ENCODE data around the gene DSCAML1. TPM values are rescaled to one million over a fixed set of nuclear protein-coding genes. Genes with fewer than 3 reads are reported as not detected.

DSCAML1 gene
- total RNA-seq, 1 experiment from 2014 or later = not detected

- in situ Hi-C loops (cut with HindIII; ENCODE audit: low sequenced_read_pairs) = no loop called here
- no peak for DNase-seq (ENCODE audit: low spot score)
These were observed 375.5 kb downstream of the DSCAML1 start for GRCh38 chr11:117421476-117421875.

- in situ Hi-C loops (cut with HindIII; ENCODE audit: low sequenced_read_pairs) = no loop called here
- no peak for DNase-seq (ENCODE audit: low spot score)
These were observed 376.0 kb downstream of the DSCAML1 start for GRCh38 chr11:117421041-117421440.

- in situ Hi-C loops (cut with HindIII; ENCODE audit: low sequenced_read_pairs) = no loop called here
- DNase-seq (ENCODE audit: low spot score) = no peak
These were observed 376.4 kb downstream of the DSCAML1 start for GRCh38 chr11:117420598-117420997.

DNA sequence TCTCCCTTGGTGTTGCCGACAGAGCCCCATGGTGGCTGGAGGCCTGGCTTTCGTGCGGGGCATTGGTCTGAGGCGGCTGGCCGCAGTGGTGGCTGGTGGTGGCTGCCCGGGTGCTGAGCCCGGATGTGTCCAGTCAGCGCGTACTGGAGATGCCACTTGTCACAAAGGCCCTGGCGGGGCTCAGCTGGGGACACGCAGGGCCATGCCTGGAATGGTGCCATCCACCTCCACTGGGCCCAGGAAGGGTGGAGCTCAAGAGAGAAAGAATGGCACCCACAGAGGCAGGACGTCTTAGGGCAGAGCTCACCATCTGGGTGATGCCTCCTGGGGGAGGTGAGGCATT is 376.9 kb downstream of the DSCAML1 start:
- DNase-seq (ENCODE audit: low spot score) = no peak
- in situ Hi-C loops (cut with HindIII; ENCODE audit: low sequenced_read_pairs) = no loop called here

DNA sequence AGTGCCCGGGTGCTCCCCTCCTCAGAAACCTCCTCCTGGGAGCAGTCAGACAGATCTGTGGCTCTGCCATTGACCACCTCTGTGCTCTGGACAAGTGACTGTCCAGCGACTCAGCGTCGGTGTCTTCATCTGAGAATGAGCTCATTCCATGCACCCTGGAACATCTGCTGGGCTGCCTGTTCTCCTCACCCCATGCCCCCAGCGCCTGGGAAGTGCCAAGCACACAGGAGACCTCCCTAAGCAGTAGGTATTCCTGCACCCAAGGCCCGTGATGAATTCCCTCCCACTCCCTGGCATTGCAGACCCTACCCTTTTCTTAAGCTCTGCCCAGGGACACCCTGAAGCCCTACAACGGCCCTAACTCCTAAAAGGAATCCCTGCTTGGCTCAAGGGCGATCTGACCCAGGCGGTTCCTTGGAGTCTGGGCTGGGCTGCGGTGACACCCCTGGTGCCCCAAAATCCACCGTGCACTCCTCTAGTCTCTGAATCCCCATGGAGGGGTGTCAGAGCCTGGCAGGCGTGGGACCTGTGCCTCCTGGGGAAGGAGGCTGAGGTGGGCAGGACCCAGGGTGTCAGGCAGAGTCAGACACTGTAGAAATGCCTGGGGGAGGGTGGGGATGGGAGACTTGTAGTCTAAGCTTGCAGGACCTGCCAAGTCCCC is 377.4 kb downstream of the DSCAML1 start:
- in situ Hi-C loops (cut with HindIII; ENCODE audit: low sequenced_read_pairs) = no loop called here
- no peak for DNase-seq (ENCODE audit: low spot score)

DNA sequence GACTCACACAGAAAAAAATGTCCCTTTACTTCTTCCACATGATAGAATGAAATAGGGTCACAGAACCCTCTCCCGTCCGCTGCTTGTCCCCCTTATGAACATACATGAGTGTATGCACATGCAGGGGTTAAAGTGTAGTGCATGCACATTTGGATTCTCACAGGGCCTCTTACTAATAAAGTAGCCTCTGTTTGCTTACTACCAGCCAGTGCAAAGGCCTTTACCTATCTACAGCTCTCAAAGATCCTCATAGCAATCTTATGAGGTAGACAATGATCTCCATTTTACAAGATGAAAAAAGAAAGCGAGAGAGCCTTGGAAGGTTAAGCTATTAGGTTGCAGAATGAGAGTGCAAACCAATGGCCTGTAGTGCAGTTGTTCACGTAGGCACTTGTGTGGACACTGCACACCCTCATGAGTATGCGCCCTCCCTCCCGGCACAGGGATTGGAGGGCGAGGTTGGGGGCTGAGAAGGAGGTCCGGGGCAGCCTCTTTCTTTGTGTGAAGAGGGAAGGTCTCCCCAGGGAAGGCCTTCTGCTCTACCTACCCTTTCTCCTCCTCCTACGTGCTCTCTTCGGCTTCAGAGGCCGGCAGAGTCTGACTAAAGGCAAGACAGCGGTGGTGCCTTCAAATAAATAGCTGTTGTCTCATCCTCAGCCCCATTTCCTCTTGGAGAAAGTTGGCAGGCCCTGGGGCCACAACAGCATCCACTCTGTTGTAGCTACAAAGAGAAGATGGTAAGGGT is 378.1 kb downstream of the DSCAML1 start:
- in situ Hi-C loops (cut with HindIII; ENCODE audit: low sequenced_read_pairs) = no loop called here
- no peak for DNase-seq (ENCODE audit: low spot score)

GRCh38 chr11:117417856-117418255 is 379.2 kb downstream of the DSCAML1 start:
- no peak for DNase-seq (ENCODE audit: low spot score)
- in situ Hi-C loops (cut with HindIII; ENCODE audit: low sequenced_read_pairs) = no loop called here

GRCh38 chr11:117417342-117417741 is 379.7 kb downstream of the DSCAML1 start:
- in situ Hi-C loops (cut with HindIII; ENCODE audit: low sequenced_read_pairs) = no loop called here
- no peak for DNase-seq (ENCODE audit: low spot score)

GRCh38 chr11:117415358-117415896 is 381.6 kb downstream of the DSCAML1 start:
- in situ Hi-C loops (cut with HindIII; ENCODE audit: low sequenced_read_pairs) = no loop called here
- DNase-seq (ENCODE audit: low spot score) = no peak

GRCh38 chr11:117414724-117415123 is 382.3 kb downstream of the DSCAML1 start:
- no peak for DNase-seq (ENCODE audit: low spot score)
- in situ Hi-C loops (cut with HindIII; ENCODE audit: low sequenced_read_pairs) = no loop called here

- DNase-seq (ENCODE audit: low spot score) = no peak
- in situ Hi-C loops (cut with HindIII; ENCODE audit: low sequenced_read_pairs) = no loop called here
These were observed 383.4 kb downstream of the DSCAML1 start for GRCh38 chr11:117413616-117414015.

DNA sequence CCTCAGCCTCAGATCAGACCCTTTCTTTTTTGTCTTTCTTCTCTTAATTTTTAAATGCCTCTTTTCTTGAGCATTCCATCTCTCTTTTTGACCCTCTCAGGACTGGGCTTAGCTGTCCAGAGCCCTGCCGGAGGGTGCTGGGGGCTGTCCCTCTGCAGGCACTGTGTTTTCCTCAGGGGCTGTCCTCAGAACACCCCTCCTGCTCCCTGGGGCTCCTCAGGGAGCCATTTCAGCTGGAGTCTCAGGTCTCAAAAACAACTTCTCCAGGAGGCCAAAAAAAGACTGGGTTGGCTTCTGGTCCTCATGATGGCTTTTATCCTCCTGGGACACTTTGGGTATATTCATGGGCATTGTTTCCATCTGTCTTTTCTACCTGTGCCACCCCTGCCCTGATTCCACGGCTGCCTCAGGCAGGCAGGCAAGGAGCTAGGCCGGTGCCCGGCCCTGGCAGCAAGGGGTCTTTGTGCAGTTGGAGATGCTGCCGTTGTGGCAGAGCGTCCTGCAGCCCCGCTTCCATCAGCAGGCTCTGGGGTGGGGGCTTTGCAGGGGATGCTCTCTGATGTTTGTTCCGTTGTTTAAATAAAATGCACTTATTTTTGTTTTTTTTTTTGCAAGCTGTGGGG is 384.3 kb downstream of the DSCAML1 start:
- DNase-seq (ENCODE audit: low spot score) = no peak
- in situ Hi-C loops (cut with HindIII; ENCODE audit: low sequenced_read_pairs) = no loop called here

- in situ Hi-C loops (cut with HindIII; ENCODE audit: low sequenced_read_pairs) = no loop called here
- no peak for DNase-seq (ENCODE audit: low spot score)
These were observed 384.8 kb downstream of the DSCAML1 start for GRCh38 chr11:117412176-117412575.

DNA sequence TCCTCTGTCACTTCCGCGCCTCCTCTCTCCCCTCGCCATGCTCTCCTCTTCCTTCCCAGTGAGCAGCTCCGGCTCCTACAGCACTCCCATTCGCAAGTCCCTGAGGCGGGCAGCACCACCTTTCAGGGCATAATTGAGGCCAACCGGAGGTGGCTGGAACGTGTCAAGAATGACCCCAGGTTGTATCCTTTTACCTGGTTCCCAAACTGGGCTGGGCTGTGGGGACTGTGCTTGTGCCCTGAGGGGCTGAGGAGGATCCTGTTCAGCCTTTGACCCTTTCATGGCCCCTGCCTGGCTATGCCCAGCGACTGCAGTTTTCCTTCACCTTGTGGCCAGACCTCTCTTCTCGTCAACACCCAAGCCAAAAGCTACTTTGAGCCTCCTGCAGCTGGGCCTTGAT is 385.3 kb downstream of the DSCAML1 start:
- in situ Hi-C loops (cut with HindIII; ENCODE audit: low sequenced_read_pairs) = no loop called here
- DNase-seq (ENCODE audit: low spot score) = no peak

DNA sequence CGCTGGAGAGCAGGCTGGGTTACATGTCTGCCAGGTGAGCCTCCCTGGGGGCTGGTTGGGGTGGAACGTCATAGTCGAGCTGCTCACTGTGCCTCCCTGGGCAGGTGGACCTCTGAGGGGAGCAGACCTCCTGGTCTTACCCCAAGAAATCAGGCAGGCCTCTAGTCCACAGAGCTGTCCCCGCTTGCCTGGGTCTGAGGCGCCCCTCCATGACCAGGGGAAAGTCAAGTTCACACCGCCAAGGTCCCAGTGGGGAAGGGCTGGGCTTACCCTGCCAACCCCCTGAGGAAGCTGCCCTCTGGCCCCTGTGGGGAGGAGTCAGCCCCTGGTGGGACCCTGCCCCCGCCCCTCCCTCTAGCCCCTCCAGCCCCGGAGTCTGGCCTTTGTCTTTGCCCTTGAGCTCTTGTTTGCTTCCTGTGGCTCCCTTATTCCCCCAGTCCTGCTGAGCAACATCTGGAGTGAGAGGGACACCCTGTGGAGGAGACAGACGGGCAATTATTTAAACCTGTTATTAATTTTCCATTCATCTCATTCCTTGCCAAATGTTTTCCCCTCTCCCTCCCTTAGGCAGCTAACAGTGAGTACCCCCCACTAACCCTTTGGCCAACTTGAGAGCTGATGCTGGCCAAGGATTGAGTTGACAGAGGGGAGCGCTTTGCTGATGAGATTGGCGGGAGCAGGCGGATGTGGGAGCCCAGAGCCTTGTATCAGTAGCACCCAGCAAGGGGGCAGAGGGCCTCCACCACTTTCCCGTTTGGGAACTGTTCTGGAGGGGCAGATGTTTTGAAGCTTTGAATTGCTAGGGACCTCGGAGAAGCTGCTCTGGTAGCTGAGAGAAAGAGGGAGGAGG is 385.9 kb downstream of the DSCAML1 start:
- DNase-seq (ENCODE audit: low spot score) = peak; percentile 47
- in situ Hi-C loops (cut with HindIII; ENCODE audit: low sequenced_read_pairs) = no loop called here

GRCh38 chr11:117410238-117410637 is 386.8 kb downstream of the DSCAML1 start:
- in situ Hi-C loops (cut with HindIII; ENCODE audit: low sequenced_read_pairs) = no loop called here
- DNase-seq (ENCODE audit: low spot score) = no peak

- in situ Hi-C loops (cut with HindIII; ENCODE audit: low sequenced_read_pairs) = no loop called here
- no peak for DNase-seq (ENCODE audit: low spot score)
These were observed 387.5 kb downstream of the DSCAML1 start for GRCh38 chr11:117409511-117409910.

DNA sequence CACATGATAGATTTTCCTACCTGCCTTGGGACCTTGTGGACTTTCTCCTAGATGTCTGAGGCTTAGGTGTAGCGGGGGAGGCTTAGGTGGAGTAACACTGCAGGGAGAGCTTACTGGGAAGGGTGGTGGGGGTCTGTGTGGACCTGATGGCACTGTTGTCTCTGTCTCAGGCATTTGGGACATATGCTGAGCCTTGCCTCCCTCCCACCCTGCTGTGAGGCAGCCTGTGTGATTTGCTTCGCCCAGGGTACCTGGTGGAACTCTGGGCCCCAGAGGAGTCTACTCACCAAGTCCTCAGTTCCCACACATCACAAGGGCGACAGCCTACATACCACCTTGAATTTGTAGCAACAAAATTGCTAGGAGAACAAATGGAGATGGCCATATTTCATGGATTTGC is 388.7 kb downstream of the DSCAML1 start:
- in situ Hi-C loops (cut with HindIII; ENCODE audit: low sequenced_read_pairs) = no loop called here
- DNase-seq (ENCODE audit: low spot score) = no peak

DNA sequence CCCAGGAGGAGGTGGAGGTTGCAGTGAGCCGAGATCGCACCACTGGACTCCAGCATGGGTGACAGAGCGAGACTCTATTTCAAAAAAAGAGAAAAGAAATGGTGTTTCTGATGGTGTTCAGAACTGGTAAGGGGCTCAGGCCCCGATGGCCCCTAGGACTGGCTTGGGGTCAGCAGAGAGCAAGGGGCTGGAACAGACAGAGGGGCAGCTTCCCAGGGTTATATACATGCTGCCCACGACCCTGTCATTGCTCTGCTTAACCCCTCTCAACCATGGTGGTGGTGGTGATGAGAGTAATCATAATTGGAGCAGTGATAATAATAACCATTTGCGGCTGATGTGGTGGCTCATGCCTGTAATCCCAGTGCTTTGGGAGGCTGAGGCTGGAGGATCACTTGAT is 390.0 kb downstream of the DSCAML1 start:
- DNase-seq (ENCODE audit: low spot score) = no peak
- in situ Hi-C loops (cut with HindIII; ENCODE audit: low sequenced_read_pairs) = no loop called here
